ENCODE measurements around the gene BTF3. TPM values are rescaled to one million over a fixed set of nuclear protein-coding genes. Genes with fewer than 3 reads are reported as not detected.

Gene BTF3
- total and polyA plus RNA-seq, 2 experiments from 2014 or later, result 249 to 595 TPM

DNA sequence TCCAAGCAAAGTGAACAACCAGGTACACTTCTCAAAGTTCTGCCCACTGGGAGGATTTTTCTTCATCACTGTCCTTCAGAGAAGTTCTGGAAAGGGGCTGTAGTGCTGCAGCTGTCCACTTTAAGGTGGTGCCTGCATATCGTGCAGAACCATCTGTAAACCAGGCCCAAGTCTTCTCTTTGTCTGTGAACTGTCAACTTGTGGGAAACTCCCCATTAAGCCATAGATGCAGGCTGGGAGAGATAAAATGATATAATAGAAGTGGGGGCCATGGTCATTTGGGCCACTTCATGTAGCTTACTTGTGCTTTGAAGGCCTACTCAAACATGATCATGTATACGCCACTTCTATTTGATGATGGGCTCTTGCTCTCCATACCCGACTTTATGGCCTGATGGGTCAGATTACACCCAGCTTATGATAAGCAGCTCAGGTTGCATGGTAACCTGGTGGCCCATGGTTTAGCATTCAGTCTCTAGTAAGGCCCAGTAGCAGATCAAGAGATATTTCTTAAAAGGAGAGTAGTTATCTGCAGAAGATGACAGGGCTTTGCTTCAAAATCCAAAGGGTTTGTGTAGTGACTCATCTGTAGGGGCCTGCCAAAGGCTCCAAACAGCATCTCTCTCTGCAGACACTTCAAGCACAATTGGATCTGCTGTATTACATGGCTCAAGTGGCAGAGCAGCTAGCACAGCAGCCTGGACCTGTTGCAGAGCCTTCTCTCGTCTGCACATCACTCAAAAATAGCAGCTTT lies 15.7 kb upstream of the BTF3 start:
- Histone ChIP-seq H3K9me2 (ENCODE audit: insufficient read depth) (no peaks in the 10 kb centered on the region), H3K4me2 (ENCODE audit: unreplicated experiment) (no peak overlapping the region), H4K20me1 (ENCODE audit: insufficient read depth) (no peaks in the 10 kb centered on the region), H3K9ac (no peak overlapping the region), H3K9me3 (ENCODE audit: low read depth) (no peaks in the 10 kb centered on the region), H2AFZ (no peak overlapping the region), H3K36me3 (ENCODE audit: low read depth) (no peaks in the 10 kb centered on the region), H3K4me3 (no peak overlapping the region), H3F3A (ENCODE audit: insufficient read depth) (peaks cover 5% of the 10 kb centered on the region; the same call in 1 of the 2 replicates), H3K27ac (no peak overlapping the region), H3K27me3 (replicated peaks; ENCODE audit: insufficient read depth) (no peaks in the 10 kb centered on the region), H3K79me2 (ENCODE audit: insufficient read depth) (no peaks in the 10 kb centered on the region), H3K4me1 (ENCODE audit: insufficient read depth) (no peaks in the 10 kb centered on the region)
- 43 to 44% methylated on average over 4 of the region's 4 CpGs for WGBS, 2 experiments (ENCODE audit: low coverage in 1 of 2, low lambda C conversion rate in 2 of 2, missing lambda C conversion rate in 2 of 2)
- no peak for TF ChIP-seq EZH2phosphoT487 (IDR thresholded peaks at IDR 0.05; ENCODE audit: insufficient read depth, low read depth)
- TF ChIP-seq EZH2 (IDR thresholded peaks at IDR 0.05; ENCODE audit: insufficient read depth, poor library complexity, severe bottlenecking), result no peak
- in situ Hi-C loops (cut with MboI), result no loop called here
- DNase-seq, result peak; percentile 69

DNA sequence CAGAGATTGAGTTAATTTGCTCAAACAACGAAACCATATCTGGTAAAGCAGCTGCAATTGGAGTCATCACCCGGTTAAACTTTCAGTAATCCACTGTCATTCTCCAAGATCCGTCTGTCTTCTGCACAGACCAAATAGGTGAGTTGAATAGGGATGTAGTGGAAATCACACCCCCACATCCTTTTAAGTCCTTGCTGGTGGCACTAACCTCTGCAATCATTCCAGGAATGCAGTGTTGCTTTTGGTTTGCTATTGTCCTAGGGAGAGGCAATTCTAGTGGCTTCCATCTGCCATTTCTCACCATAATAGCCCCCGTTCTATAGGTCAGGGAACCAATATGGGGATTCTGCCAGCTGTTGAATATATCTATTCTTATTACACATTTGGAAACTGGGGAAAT lies 14.6 kb upstream of the BTF3 start:
- Histone ChIP-seq H3K4me1 (ENCODE audit: insufficient read depth) (no peaks in the 10 kb centered on the region), H3K27ac (no peak overlapping the region), H3K9me2 (ENCODE audit: insufficient read depth) (no peaks in the 10 kb centered on the region), H3K27me3 (replicated peaks; ENCODE audit: insufficient read depth) (no peaks in the 10 kb centered on the region), H3F3A (ENCODE audit: insufficient read depth) (peaks cover 5% of the 10 kb centered on the region; the same call in 1 of the 2 replicates), H2AFZ (no peak overlapping the region), H3K4me2 (ENCODE audit: unreplicated experiment) (no peak overlapping the region), H3K36me3 (ENCODE audit: low read depth) (no peaks in the 10 kb centered on the region), H3K9me3 (ENCODE audit: low read depth) (no peaks in the 10 kb centered on the region), H3K4me3 (no peak overlapping the region), H4K20me1 (ENCODE audit: insufficient read depth) (no peaks in the 10 kb centered on the region), H3K9ac (no peak overlapping the region), H3K79me2 (ENCODE audit: insufficient read depth) (no peaks in the 10 kb centered on the region)
- in situ Hi-C loops (cut with MboI), result no loop called here
- TF ChIP-seq EZH2 (IDR thresholded peaks at IDR 0.05; ENCODE audit: insufficient read depth, poor library complexity, severe bottlenecking) (no peak), EZH2phosphoT487 (IDR thresholded peaks at IDR 0.05; ENCODE audit: insufficient read depth, low read depth) (no peak)
- DNase-seq, result no peak
- WGBS, 2 experiments (ENCODE audit: low coverage in 1 of 2, low lambda C conversion rate in 2 of 2, missing lambda C conversion rate in 2 of 2), result 81 to 91% methylated on average over 4 of the region's 4 CpGs

DNA sequence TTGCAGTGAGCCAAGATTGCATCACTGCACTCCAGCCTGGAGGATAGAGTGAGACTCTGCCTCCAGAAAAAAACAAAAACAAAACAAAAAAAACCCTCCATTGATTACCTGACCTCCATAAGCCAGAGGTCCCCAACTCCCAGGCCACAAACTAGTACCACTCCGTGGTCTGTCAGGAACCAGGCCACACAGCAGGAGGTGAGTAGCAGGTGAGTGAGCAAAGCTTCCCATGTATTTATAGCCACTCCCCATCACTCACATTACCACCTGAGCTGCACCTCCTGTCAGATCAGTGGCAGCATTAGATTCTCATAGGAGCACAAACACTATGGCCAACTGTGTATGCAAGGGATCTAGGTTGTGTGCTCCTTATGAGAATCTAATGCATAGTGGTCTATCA lies 13.7 kb upstream of the BTF3 start:
- no peak for DNase-seq
- Histone ChIP-seq H3K27me3 (replicated peaks; ENCODE audit: insufficient read depth) (no peaks in the 10 kb centered on the region), H3K27ac (no peak overlapping the region), H2AFZ (no peak overlapping the region), H3K79me2 (ENCODE audit: insufficient read depth) (no peaks in the 10 kb centered on the region), H4K20me1 (ENCODE audit: insufficient read depth) (no peaks in the 10 kb centered on the region), H3K4me3 (no peak overlapping the region), H3K4me2 (ENCODE audit: unreplicated experiment) (no peak overlapping the region), H3K9me3 (ENCODE audit: low read depth) (no peaks in the 10 kb centered on the region), H3F3A (ENCODE audit: insufficient read depth) (peaks cover 5% of the 10 kb centered on the region; the same call in 1 of the 2 replicates), H3K9me2 (ENCODE audit: insufficient read depth) (no peaks in the 10 kb centered on the region), H3K9ac (no peak overlapping the region), H3K4me1 (ENCODE audit: insufficient read depth) (no peaks in the 10 kb centered on the region), H3K36me3 (ENCODE audit: low read depth) (no peaks in the 10 kb centered on the region)
- no peak for TF ChIP-seq EZH2phosphoT487 (IDR thresholded peaks at IDR 0.05; ENCODE audit: insufficient read depth, low read depth)
- WGBS, 2 experiments (ENCODE audit: low coverage in 1 of 2, low lambda C conversion rate in 2 of 2, missing lambda C conversion rate in 2 of 2), result 94 to 95% methylated on average over 1 of the region's 1 CpG
- in situ Hi-C loops (cut with MboI), result no loop called here

DNA sequence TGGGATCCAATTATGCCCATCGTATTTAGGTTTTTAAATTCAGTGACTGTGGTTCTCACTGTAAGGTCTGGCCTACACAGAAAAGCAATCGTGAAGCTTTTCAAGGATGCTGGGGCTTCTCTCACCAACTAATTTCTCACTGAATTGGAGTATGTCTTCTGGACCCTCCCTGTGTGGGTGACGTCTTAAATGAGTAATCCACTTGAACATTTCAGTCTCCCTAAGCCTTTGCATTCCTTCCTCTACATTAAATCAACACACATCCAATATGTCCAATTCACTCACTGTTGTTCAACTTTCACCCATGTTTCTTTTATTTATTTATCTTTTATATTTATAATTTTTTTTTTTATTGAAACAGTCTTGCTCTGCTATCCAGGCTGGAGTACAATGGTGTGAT lies 12.5 kb upstream of the BTF3 start:
- no peak for TF ChIP-seq EZH2phosphoT487 (IDR thresholded peaks at IDR 0.05; ENCODE audit: insufficient read depth, low read depth)
- TF ChIP-seq EZH2 (IDR thresholded peaks at IDR 0.05; ENCODE audit: insufficient read depth, poor library complexity, severe bottlenecking), result no peak
- Histone ChIP-seq H3K4me2 (ENCODE audit: unreplicated experiment) (no peak overlapping the region), H4K20me1 (ENCODE audit: insufficient read depth) (no peaks in the 10 kb centered on the region), H3K36me3 (ENCODE audit: low read depth) (no peaks in the 10 kb centered on the region), H3F3A (ENCODE audit: insufficient read depth) (peaks cover 5% of the 10 kb centered on the region; the same call in 1 of the 2 replicates), H3K79me2 (ENCODE audit: insufficient read depth) (no peaks in the 10 kb centered on the region), H3K4me3 (no peak overlapping the region), H3K9me2 (ENCODE audit: insufficient read depth) (no peaks in the 10 kb centered on the region), H3K9ac (no peak overlapping the region), H3K4me1 (ENCODE audit: insufficient read depth) (no peaks in the 10 kb centered on the region), H3K9me3 (ENCODE audit: low read depth) (no peaks in the 10 kb centered on the region), H3K27me3 (replicated peaks; ENCODE audit: insufficient read depth) (no peaks in the 10 kb centered on the region), H2AFZ (no peak overlapping the region), H3K27ac (no peak overlapping the region)
- WGBS, 2 experiments (ENCODE audit: low coverage in 1 of 2, low lambda C conversion rate in 2 of 2, missing lambda C conversion rate in 2 of 2), result 65 to 78% methylated on average over 3 of the region's 3 CpGs
- in situ Hi-C loops (cut with MboI), result no loop called here
- peak; percentile 14 for DNase-seq

Measured in GM23248 (cell line).